ENCODE measurements around the gene IL26.

IL26 gene

GRCh38 chr12:68225576-68226476 is at the start of gene IL26:
TSS of gene IL26 (minus strand) at chr12:68225810. CDS start at chr12:68225756, 54 bp downstream.
- TF ChIP-seq CTCF (IDR thresholded peaks at IDR 0.05): no peak

GRCh38 chr12:68272732-68273131 is 47.1 kb upstream of the IL26 start:
- no peak for TF ChIP-seq CTCF (IDR thresholded peaks at IDR 0.05)

- TF ChIP-seq CTCF (IDR thresholded peaks at IDR 0.05): no peak
Measured at GRCh38 chr12:68271346-68271745, 45.7 kb upstream of the IL26 start.

- TF ChIP-seq CTCF (IDR thresholded peaks at IDR 0.05): no peak
Measured at GRCh38 chr12:68270358-68270757, 44.7 kb upstream of the IL26 start.

- TF ChIP-seq CTCF (IDR thresholded peaks at IDR 0.05): no peak
Measured at GRCh38 chr12:68269779-68270178, 44.2 kb upstream of the IL26 start.

GRCh38 chr12:68268967-68269366 is 43.4 kb upstream of the IL26 start:
- TF ChIP-seq CTCF (IDR thresholded peaks at IDR 0.05): no peak

GRCh38 chr12:68267892-68268396 is 42.3 kb upstream of the IL26 start:
- TF ChIP-seq CTCF (IDR thresholded peaks at IDR 0.05): no peak

Data from LNCAP (cell line).